Heart right ventricle (tissue), 16 donors: ENCODE measurements around the gene KANK2. TPM values are rescaled to one million over a fixed set of nuclear protein-coding genes. Genes with fewer than 3 reads are reported as not detected.

ENCODE experiments used
- ATAC-seq, 8 donors: fragments of 200-7000 bp; cut with Tn5 transposase; one replicate each; pipeline ENCODE4 v1.9.1; 2020; ENCODE audit warnings: mild to moderate bottlenecking in 8 of 8, moderate library complexity in 8 of 8, moderate number of reproducible peaks in 1 of 8
- DNase-seq, 2 donors: peaks; one replicate each; pipeline ENCODE4 v3.0.0-alpha.2; 2020
- H3K27ac ChIP-seq, 10 donors: fragments of 200-600 bp; sonication (generic) in 2 of 10; one replicate each; pipeline versions ENCODE4 v1.5.0 to v1.8.0; 2020 to 2022; ENCODE audit warnings: mild to moderate bottlenecking in 3 of 10
- H3K27me3 ChIP-seq, 7 donors: fragments of 200-600 bp; one replicate each; pipeline ENCODE4 v1.8.0; 2021 to 2022; ENCODE audit warnings: mild to moderate bottlenecking in 2 of 7
- H3K36me3 ChIP-seq, 9 donors: fragments of 200-600 bp; sonication (generic) in 1 of 9; one replicate each; pipeline versions ENCODE4 v1.5.0 to v1.8.0; 2020 to 2022; ENCODE audit warnings: mild to moderate bottlenecking in 2 of 9
- H3K4me1 ChIP-seq, 9 donors: fragments of 200-600 bp; sonication (generic) in 1 of 9; one replicate each; pipeline versions ENCODE4 v1.5.0 to v1.8.0; 2020 to 2022; ENCODE audit warnings: mild to moderate bottlenecking in 4 of 9
- H3K4me3 ChIP-seq, 10 donors: fragments of 200-600 bp; sonication (generic) in 2 of 10; one replicate each; pipeline versions ENCODE4 v1.5.0 to v1.8.0; 2020 to 2022; ENCODE audit warnings: mild to moderate bottlenecking in 7 of 10, moderate library complexity in 2 of 10
- H3K9me3 ChIP-seq, 11 donors: fragments of 200-600 bp in 10 of 11; sonication (generic) in 2 of 11; one replicate each; pipeline versions ENCODE4 v1.5.0 to v1.8.0; 2013 to 2022; ENCODE audit warnings: mild to moderate bottlenecking in 2 of 11, control low read depth in 1 of 11, moderate library complexity in 1 of 11
- WGBS, 2 donors: extraction: QIAGEN DNeasy Blood & Tissue Kit; methylation state at CpG; one replicate each; pipeline ENCODE4 v1.1.7; 2013; ENCODE audit warnings: inconsistent platforms in 1 of 2; 5-methylcytosine and 5-hydroxymethylcytosine counted together
- intact Hi-C, 10 donors: fragments of 100-400 bp; cut with DNase I; formaldehyde crosslinking; loops; one replicate each; pipeline versions ENCODE4 v1.11.1 to v1.14.2; 2022
- polyA plus RNA-seq, 2 donors: library from polyadenylated mRNA; stranded (reverse); fragments of 200-250 nt; gene quantifications; one replicate each; pipeline ENCODE4 v1.2.3, GENCODE V29; 2013
- total RNA-seq, 10 donors: library from RNA; stranded (reverse); fragmentation: NEBNext Ultra II Directional in 3 of 10; extraction: Animal tissue kit (Norgen Biotek cat#: 25700) in 3 of 10; gene quantifications; one replicate each; pipeline versions ENCODE4 v1.2.1 to v1.2.4, GENCODE V29; 2021 to 2023
- TF ChIP-seq, protein P1 (sequence below), 9 donors: fragments of 200-600 bp; sonication (generic) in 2 of 9; IDR thresholded peaks; one replicate each; pipeline versions ENCODE4 v1.5.0 to v1.8.0; 2021 to 2022; ENCODE audit warnings: antibody characterized with exemption in 9 of 9, mild to moderate bottlenecking in 5 of 9, moderate library complexity in 1 of 9
- donor health status: Arrhythmogenic right ventricular cardiomyopathy.
- donor health status: ischemic (EF 13 %, LVEDD 7.1; RV severe dilation, severe dysfunction).
- donor health status: healthy with polysubstance abuse.
- donor health status: DM: no; HTN: yes; CAD: no.
- donor health status: DM: no; HTN: no; CAD: no.
- donor health status: ischemic (EF 25% LVEDD 6.9; RV normal size, moderate dysfunction).
- donor health status: ischemic (EF 25% LVEDD 5.7; RV mildly dilated, moderate dysfunction).
- donor health status: healthy.
- donor health status: DM: yes; HTN: yes; CAD: no.
- donor health status: Ischemic cardiomyopathy.
- donor health status: ischemic (EF 35%, LVEDD 5.7; RV mildly dilated, moderate dysfunction).
- donor health status: nonischemic (EF 11% LVEDD 7.7; RV severe dilation, severe dysfunction).
- donor health status: DM: yes; HTN: yes; CAD: no.
- donor health status: PGD.
- donor health status: ischemic (EF 29% LVEDD 5.4; RV normal size, mild dysfunction).
- donor health status: nonischemic (EF 23%, LVEDD 6.1; RV moderate dilation, normal function).

KANK2 gene
- total and polyA plus RNA-seq, 12 donors = 165 to 355 (median 298) TPM

DNA sequence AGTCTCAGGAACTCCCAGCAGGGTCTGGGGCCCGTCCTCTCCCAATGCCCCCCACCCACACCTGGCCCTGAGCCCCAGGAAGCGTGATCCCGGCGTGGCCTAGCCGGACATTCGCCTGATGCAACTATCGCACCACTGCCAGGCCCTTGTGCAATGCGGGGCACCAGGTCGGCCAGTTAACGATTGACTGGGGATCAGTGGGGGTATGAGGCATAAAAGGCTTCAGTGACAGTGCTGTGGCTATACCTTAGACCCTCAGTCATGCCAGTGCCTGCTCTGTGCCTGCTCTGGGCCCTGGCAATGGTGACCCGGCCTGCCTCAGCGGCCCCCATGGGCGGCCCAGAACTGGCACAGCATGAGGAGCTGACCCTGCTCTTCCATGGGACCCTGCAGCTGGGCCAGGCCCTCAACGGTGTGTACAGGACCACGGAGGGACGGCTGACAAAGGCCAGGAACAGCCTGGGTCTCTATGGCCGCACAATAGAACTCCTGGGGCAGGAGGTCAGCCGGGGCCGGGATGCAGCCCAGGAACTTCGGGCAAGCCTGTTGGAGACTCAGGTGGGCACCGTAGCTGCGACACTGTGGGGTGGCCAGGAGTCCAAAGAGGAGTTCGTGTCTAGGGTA, 42.1 kb upstream of the KANK2 start, which contains the start of gene ANGPTL8:
ANGPTL8 (plus strand) TSS at position 243 of the 624 bp plus-strand sequence; CDS start at position 262, 19 bp downstream.
- no peak for DNase-seq
- H3K27me3 ChIP-seq = no peaks in the 10 kb centered on the region
- peaks cover 4 to 16% (median 9%) of the 10 kb centered on the region in 9 donors for H3K4me1 ChIP-seq
- 95 to 96% methylated on average over 23 of the region's 23 CpGs for WGBS, 2 donors
- intact Hi-C loops = no loop called here
- H3K36me3 ChIP-seq = peaks cover 0 to 98% (median 50%) of the 10 kb centered on the region in 9 donors
- H3K9me3 ChIP-seq = peaks cover 0 to 11% (median 0%) of the 10 kb centered on the region in 11 donors
- no peak within 1 kb of the TSS for H3K27ac ChIP-seq
- TF ChIP-seq, protein P1, sequence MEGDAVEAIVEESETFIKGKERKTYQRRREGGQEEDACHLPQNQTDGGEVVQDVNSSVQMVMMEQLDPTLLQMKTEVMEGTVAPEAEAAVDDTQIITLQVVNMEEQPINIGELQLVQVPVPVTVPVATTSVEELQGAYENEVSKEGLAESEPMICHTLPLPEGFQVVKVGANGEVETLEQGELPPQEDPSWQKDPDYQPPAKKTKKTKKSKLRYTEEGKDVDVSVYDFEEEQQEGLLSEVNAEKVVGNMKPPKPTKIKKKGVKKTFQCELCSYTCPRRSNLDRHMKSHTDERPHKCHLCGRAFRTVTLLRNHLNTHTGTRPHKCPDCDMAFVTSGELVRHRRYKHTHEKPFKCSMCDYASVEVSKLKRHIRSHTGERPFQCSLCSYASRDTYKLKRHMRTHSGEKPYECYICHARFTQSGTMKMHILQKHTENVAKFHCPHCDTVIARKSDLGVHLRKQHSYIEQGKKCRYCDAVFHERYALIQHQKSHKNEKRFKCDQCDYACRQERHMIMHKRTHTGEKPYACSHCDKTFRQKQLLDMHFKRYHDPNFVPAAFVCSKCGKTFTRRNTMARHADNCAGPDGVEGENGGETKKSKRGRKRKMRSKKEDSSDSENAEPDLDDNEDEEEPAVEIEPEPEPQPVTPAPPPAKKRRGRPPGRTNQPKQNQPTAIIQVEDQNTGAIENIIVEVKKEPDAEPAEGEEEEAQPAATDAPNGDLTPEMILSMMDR (IDR thresholded peaks at IDR 0.05) = no peak
- no peak within 1 kb of the TSS for H3K4me3 ChIP-seq
- no peak for ATAC-seq

DNA sequence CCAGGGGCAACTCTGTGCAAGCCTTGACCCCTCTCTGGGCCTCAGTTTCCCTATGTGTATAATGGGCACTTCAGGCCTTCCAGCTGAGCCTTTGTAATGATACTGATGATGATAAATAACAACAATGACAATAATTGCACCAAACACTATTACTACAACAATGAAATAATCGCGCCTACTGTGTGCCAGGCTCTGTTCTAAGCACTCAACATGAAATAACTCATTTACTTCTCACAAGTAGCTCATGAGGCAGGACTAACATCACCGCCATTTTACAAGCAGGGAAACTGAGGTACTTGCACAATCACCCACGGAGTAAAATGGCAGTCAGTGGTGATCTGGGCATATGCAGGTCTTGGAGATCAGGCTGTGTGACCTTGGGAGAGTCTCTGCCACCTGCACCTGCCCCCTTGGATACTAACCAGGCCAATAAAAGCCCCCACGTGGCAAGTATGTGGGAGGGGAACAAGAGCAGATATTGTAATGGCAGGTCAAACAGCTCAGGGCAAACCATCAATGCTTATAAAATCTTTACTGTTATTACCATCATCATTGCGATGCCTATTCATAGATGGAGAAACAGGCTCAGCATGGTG, 41.5 kb upstream of the KANK2 start:
- Histone ChIP-seq H3K4me1 (peaks cover 4 to 10% (median 5%) of the 10 kb centered on the region in 9 donors), H3K36me3 (peaks cover 0 to 98% (median 54%) of the 10 kb centered on the region in 9 donors), H3K27ac (no peak overlapping the region), H3K4me3 (no peak overlapping the region), H3K9me3 (peaks cover 0 to 11% (median 0%) of the 10 kb centered on the region in 11 donors), H3K27me3 (no peaks in the 10 kb centered on the region)
- intact Hi-C loops = no loop called here
- DNase-seq = no peak
- ATAC-seq = no peak
- 93 to 94% methylated on average over 6 of the region's 6 CpGs for WGBS, 2 donors
- TF ChIP-seq, protein P1 (IDR thresholded peaks at IDR 0.05) = no peak

DNA sequence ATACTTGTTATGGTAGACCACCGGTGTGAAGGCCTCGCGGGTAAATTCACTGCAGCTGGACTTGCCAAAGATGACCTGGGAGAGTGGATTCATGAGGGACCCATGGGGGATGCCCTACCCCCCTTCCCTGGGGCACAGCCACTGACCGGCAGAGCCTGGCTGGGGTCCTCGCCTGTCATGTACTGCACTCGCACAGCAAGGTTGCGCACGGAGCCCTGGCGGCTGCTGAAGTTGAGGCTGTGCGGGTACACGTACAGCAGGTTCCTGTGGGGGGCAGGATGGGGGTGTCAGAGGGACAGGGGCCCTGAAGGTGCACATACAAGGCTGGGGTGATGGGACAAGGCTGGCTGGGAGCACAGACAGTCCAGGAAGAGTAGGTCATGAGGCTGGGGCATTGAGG, 40.7 kb upstream of the KANK2 start:
- TF ChIP-seq, protein P1 (IDR thresholded peaks at IDR 0.05) = no peak
- 86 to 90% methylated on average over 11 of the region's 11 CpGs for WGBS, 2 donors
- Histone ChIP-seq H3K36me3 (peaks cover 0 to 100% (median 52%) of the 10 kb centered on the region in 9 donors), H3K27ac (no peak overlapping the region), H3K4me3 (no peak overlapping the region), H3K27me3 (no peaks in the 10 kb centered on the region), H3K4me1 (peaks cover 0 to 2% (median 0%) of the 10 kb centered on the region in 9 donors), H3K9me3 (peaks cover 0 to 11% (median 0%) of the 10 kb centered on the region in 11 donors)
- intact Hi-C loops = no loop called here
- ATAC-seq (no peak), DNase-seq (no peak)

DNA sequence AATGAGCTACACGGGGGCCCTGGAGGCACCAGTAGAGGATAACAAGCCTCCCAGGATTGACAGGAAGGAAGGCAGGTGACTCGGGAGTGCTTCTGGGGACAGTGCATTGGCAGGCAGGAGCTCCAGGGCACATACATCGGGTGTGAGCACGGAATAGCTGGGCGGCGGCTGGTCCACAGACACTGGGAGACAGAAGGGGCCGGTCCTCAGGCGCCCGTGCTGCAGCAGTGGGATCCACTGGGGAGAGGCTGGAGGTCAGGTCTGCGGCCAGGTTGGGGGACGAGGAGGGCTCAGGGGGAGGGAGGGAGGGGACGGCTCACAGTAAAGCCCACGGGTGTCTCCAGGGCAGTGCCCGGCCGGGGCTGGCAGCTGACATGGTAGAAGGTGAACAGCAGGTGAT, 40.0 kb upstream of the KANK2 start:
- Histone ChIP-seq H3K4me3 (no peak overlapping the region), H3K9me3 (peaks cover 0 to 11% (median 0%) of the 10 kb centered on the region in 11 donors), H3K27ac (no peak overlapping the region), H3K36me3 (peaks cover 0 to 100% (median 50%) of the 10 kb centered on the region in 9 donors), H3K27me3 (no peaks in the 10 kb centered on the region), H3K4me1 (no peaks in the 10 kb centered on the region)
- DNase-seq (no peak), ATAC-seq (no peak)
- intact Hi-C loops = no loop called here
- 89 to 90% methylated on average over 15 of the region's 15 CpGs for WGBS, 2 donors
- TF ChIP-seq, protein P1 (IDR thresholded peaks at IDR 0.05) = no peak
